Liver (tissue), 3 donors: Measurements from ENCODE around the gene MIB2.

Experiments
- ATF3 ChIP-seq: IDR thresholded peaks from 2 replicates; pipeline ENCODE4 v1.6.1; 2016; ENCODE audit warnings: antibody characterized with exemption
- EGR1 ChIP-seq, 2 donors: IDR thresholded peaks; 2 replicates each; pipeline ENCODE4 v1.6.1; 2016 to 2018; ENCODE audit warnings: antibody characterized with exemption in 2 of 2, low read depth in 2 of 2
- GABPA ChIP-seq, 2 donors: IDR thresholded peaks in 1 of 2; conservative IDR thresholded peaks in 1 of 2; 2 replicates each; pipeline ENCODE4 v1.6.1; 2016; ENCODE audit warnings: antibody characterized with exemption in 2 of 2, mild to moderate bottlenecking in 1 of 2, moderate library complexity in 1 of 2
- JUND ChIP-seq, 2 donors: IDR thresholded peaks; 2 replicates each; pipeline ENCODE4 v1.6.1; 2016; ENCODE audit warnings: antibody characterized with exemption in 2 of 2
- RAD21 ChIP-seq, 2 donors: IDR thresholded peaks; 2 replicates each; pipeline ENCODE4 v1.6.1; 2016; ENCODE audit warnings: antibody characterized with exemption in 2 of 2, mild to moderate bottlenecking in 2 of 2
- REST ChIP-seq: IDR thresholded peaks from 2 replicates; pipeline ENCODE4 v1.6.1; 2016; ENCODE audit warnings: antibody characterized with exemption, mild to moderate bottlenecking
- RXRA ChIP-seq, 2 donors: IDR thresholded peaks; 2 replicates each; pipeline ENCODE4 v1.6.1; 2017 to 2018; ENCODE audit warnings: antibody characterized with exemption in 2 of 2, mild to moderate bottlenecking in 1 of 2
- SP1 ChIP-seq: IDR thresholded peaks from 2 replicates; pipeline ENCODE4 v1.6.1; 2018; ENCODE audit warnings: antibody characterized with exemption, mild to moderate bottlenecking
- TAF1 ChIP-seq: conservative IDR thresholded peaks from 2 replicates; pipeline ENCODE4 v1.6.1; 2016; ENCODE audit warnings: antibody characterized with exemption, mild to moderate bottlenecking
- YY1 ChIP-seq: IDR thresholded peaks from 2 replicates; pipeline ENCODE4 v1.6.1; 2016; ENCODE audit warnings: antibody characterized with exemption, mild to moderate bottlenecking
- ZBTB33 ChIP-seq: IDR thresholded peaks from 2 replicates; pipeline ENCODE4 v1.6.1; 2016; ENCODE audit warnings: antibody characterized with exemption
- TF ChIP-seq, protein P1 (sequence below): IDR thresholded peaks from 2 replicates; pipeline ENCODE4 v1.6.1; 2016; ENCODE audit warnings: antibody characterized with exemption
- TF ChIP-seq, protein P2 (sequence below): fragments of 150-350 bp; IDR thresholded peaks from 2 replicates; pipeline ENCODE4 v1.5.1; 2017; ENCODE audit warnings: improper control_type of control experiment, low read depth, low read length; ENCODE audit not compliant: missing input control
- donor health status: healthy.
- donor health status: healthy.

GRCh38 chr1:1605034-1605591 is 10.2 kb upstream of the MIB2 start:
- TF ChIP-seq, protein P1, sequence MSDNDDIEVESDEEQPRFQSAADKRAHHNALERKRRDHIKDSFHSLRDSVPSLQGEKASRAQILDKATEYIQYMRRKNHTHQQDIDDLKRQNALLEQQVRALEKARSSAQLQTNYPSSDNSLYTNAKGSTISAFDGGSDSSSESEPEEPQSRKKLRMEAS, result no peak
- TF ChIP-seq, protein P2, sequence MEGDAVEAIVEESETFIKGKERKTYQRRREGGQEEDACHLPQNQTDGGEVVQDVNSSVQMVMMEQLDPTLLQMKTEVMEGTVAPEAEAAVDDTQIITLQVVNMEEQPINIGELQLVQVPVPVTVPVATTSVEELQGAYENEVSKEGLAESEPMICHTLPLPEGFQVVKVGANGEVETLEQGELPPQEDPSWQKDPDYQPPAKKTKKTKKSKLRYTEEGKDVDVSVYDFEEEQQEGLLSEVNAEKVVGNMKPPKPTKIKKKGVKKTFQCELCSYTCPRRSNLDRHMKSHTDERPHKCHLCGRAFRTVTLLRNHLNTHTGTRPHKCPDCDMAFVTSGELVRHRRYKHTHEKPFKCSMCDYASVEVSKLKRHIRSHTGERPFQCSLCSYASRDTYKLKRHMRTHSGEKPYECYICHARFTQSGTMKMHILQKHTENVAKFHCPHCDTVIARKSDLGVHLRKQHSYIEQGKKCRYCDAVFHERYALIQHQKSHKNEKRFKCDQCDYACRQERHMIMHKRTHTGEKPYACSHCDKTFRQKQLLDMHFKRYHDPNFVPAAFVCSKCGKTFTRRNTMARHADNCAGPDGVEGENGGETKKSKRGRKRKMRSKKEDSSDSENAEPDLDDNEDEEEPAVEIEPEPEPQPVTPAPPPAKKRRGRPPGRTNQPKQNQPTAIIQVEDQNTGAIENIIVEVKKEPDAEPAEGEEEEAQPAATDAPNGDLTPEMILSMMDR, result no peak
- TF ChIP-seq RAD21 (IDR thresholded peaks at IDR 0.05) (no peak), JUND (IDR thresholded peaks at IDR 0.05) (no peak), GABPA (IDR thresholded peaks at IDR 0.05 in 1 of 2, conservative IDR thresholded peaks at IDR 0.05 in 1 of 2) (no peak), YY1 (no peak), ZBTB33 (no peak), TAF1 (no peak), ATF3 (no peak), EGR1 (IDR thresholded peaks at IDR 0.05; ENCODE audit: low read depth in 2 of 2) (no peak), SP1 (no peak), RXRA (IDR thresholded peaks at IDR 0.05) (no peak), REST (no peak)
